HL-60/S4 treated with retinoic acid at 250 ng/mL for 4 days and 3 days (cell line): ENCODE results near the gene RAB39A.

Experiments
- in situ Hi-C: fragments of 300-500 bp; cut with MboI; formaldehyde crosslinking; loops from 2 replicates; pipeline ENCODE4 v1.7.0; 2022; ENCODE audit warnings: low sequenced_read_pairs

The RAB39A gene

GRCh38 chr11:107961480-107961879 lies 33.2 kb downstream of the RAB39A start:
- in situ Hi-C loops, result no loop called here

GRCh38 chr11:107962181-107962580 lies 33.9 kb downstream of the RAB39A start:
- in situ Hi-C loops, result no loop called here

- in situ Hi-C loops, result no loop called here
Observed at GRCh38 chr11:107963091-107963490, 34.8 kb downstream of the RAB39A start.

GRCh38 chr11:107969219-107969618 lies 41.0 kb downstream of the RAB39A start:
- in situ Hi-C loops, result no loop called here

GRCh38 chr11:107970049-107970448 lies 41.8 kb downstream of the RAB39A start:
- in situ Hi-C loops, result no loop called here

GRCh38 chr11:107973641-107974040 lies 45.4 kb downstream of the RAB39A start:
- in situ Hi-C loops, result no loop called here

GRCh38 chr11:107988397-107989158 lies 60.3 kb downstream of the RAB39A start:
- in situ Hi-C loops, result no loop called here

- in situ Hi-C loops, result no loop called here
Observed at GRCh38 chr11:107991868-107992414, 63.7 kb downstream of the RAB39A start.

GRCh38 chr11:107996006-107996776 lies 67.9 kb downstream of the RAB39A start:
- in situ Hi-C loops, result no loop called here

- in situ Hi-C loops, result no loop called here
Observed at GRCh38 chr11:107998761-107999160, 70.5 kb downstream of the RAB39A start.

GRCh38 chr11:107999759-108000455 lies 71.7 kb downstream of the RAB39A start:
- in situ Hi-C loops, result no loop called here

- in situ Hi-C loops, result no loop called here
Observed at GRCh38 chr11:108002476-108002875, 74.2 kb downstream of the RAB39A start.

GRCh38 chr11:108003623-108004022 lies 75.4 kb downstream of the RAB39A start:
- in situ Hi-C loops, result no loop called here

- in situ Hi-C loops, result no loop called here
Observed at GRCh38 chr11:108007819-108008218, 79.6 kb downstream of the RAB39A start.

- in situ Hi-C loops, result no loop called here
Observed at GRCh38 chr11:108008656-108009496, 80.6 kb downstream of the RAB39A start, which contains the start of gene CUL5. TSS of gene CUL5 (plus strand) at chr11:108008898. CDS start at chr11:108009349, 451 bp downstream.

- in situ Hi-C loops, result no loop called here
Observed at GRCh38 chr11:108009497-108010370, 81.5 kb downstream of the RAB39A start.

GRCh38 chr11:108012139-108012725 lies 84.0 kb downstream of the RAB39A start:
- in situ Hi-C loops, result no loop called here
